GM12801 (cell line): Measurements from ENCODE around the gene ACTR5.

Experiments
- CTCF ChIP-seq: IDR thresholded peaks from one replicate; pipeline ENCODE4 v1.5.1; 2011; ENCODE audit warnings: control low read depth; ENCODE audit not compliant: insufficient read length; ENCODE audit errors: extremely low read depth

ACTR5 gene

GRCh38 chr20:38714308-38714707 lies 34.0 kb upstream of the ACTR5 start:
- no peak for TF ChIP-seq CTCF

- no peak for TF ChIP-seq CTCF
Observed at GRCh38 chr20:38715646-38716045, 32.6 kb upstream of the ACTR5 start.

DNA sequence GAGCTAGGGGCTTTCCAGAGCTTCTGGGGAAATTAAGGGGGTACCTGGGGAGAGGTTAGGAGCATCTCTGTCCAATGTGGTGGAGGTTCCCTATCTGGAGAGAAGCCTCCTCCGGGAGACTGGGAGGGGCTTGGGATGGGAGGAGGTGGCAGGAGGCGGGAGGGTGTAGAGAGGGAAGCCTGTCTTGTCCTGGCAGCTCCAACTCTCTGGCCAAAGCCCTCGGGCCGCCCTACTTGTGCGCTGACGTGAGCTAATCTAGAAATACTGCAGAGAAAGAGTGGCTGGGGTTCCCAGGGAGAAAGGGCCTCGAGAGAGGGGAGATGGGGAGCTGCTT lies 25.6 kb upstream of the ACTR5 start:
- TF ChIP-seq CTCF = no peak

DNA sequence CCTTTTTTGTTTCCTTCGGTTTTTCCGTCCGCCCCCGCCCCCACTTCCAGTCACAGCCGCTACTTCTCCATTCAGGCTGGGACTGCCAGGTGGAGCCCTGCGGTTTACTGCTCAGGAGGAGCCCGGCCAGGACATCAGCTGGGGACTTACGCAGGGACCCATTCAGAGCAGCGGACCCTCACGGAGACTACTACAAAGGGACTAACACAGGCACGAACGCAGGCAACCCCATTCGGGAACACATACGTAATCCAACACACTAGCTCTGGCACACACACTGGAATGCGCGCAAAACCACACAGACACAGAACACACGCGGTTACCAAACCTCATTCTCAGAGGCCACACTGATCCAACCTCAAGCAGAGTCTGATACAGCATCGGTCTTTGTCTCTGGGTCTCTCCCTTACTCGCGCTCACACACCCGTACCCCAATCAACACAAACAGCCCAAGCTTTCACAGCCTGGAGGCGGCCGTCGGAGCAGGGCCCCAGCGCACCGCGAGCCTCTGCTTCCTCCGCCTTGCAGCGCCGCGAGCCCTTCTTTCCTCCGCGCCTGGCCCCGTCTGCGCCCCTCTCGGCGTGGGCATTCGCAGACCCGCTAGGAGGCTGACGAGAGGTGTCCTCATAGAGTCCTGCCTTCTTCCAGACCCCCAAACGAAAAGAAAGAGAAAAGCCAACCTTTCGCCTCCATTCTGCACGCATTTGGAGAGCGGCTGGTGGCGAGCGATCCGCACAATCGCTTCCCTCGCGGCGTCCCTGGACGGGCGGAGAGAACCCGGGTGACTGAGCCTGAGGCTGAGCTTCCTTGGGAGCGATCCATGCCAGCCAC lies 25.0 kb upstream of the ACTR5 start:
- TF ChIP-seq CTCF = no peak

GRCh38 chr20:38723848-38724625 lies 24.2 kb upstream of the ACTR5 start, which contains the start of gene SLC32A1:
Gene SLC32A1 (plus strand): TSS chr20:38724486. CDS start chr20:38724725, 239 bp downstream.
- TF ChIP-seq CTCF = no peak

- no peak for TF ChIP-seq CTCF
Observed at GRCh38 chr20:38724626-38725147, 23.6 kb upstream of the ACTR5 start.

DNA sequence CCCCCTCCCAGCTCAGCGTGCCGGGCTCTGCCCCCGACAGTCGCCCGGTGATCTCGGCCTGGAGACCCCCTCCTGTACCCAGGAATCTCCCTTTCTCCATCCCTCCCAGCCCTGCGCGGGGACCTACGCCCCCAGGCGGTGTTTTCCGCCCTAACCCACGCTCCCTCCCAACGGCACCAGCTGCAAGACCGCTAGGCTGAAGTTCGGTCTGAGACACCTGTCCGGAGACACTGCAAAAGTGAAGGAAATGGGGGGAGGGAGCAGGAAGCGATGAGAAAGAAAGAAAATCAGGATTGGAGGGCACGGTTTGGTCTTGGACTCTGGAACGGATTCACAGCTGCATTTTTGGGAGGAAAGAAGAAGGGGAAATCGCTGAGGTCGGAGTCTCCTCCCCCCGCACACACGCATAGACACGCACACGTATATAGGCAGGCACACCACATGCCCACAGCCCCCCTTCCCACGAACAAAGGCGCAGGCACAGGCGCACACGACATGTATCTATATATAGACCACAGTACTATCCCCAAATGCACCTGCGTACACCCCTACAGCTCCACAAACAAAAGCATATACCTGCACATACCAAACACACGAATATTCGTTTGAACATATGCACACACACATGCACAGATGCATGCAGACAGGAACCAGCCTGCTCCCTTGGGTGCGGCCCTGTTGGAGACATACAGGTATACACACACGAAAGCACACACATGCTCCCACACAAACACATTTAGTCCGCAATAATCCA lies 22.9 kb upstream of the ACTR5 start:
- TF ChIP-seq CTCF = no peak
